Measurements from ENCODE around the gene AOPEP. TPM values are rescaled to one million over a fixed set of nuclear protein-coding genes. Genes with fewer than 3 reads are reported as not detected.

AOPEP gene
- total RNA-seq, 1 donor from 2014 or later = 75.3 TPM

- FAIRE-seq = no peak
- H3K27ac Mint-ChIP-seq (ENCODE audit: unreplicated experiment) = no peak overlapping the region
These were observed 294.8 kb downstream of the AOPEP start for GRCh38 chr9:95021166-95021886.

GRCh38 chr9:95022657-95023056 is 296.2 kb downstream of the AOPEP start:
- FAIRE-seq = no peak
- TF ChIP-seq CTCF (IDR thresholded peaks at IDR 0.05; ENCODE audit: insufficient read depth, low read depth, low read length) (no peak), EZH2 (IDR thresholded peaks at IDR 0.05; ENCODE audit: insufficient read depth, low read length) (no peak)
- H3K36me3 ChIP-seq (ENCODE audit: insufficient read depth, low read length) = peaks cover 36% of the 10 kb centered on the region
- no peak for DNase-seq (ENCODE audit: low read depth)
- H4K20me1 ChIP-seq (ENCODE audit: insufficient read depth, low read length) = peaks cover 53% of the 10 kb centered on the region
- H2AFZ ChIP-seq (ENCODE audit: low read depth, low read length) = no peak overlapping the region
- no peak overlapping the region for H3K4me3 ChIP-seq (ENCODE audit: insufficient read depth, low read depth, low read length)
- peaks cover 78% of the 10 kb centered on the region for H3K4me1 Mint-ChIP-seq (ENCODE audit: low read depth, unreplicated experiment)
- H3K27me3 ChIP-seq (ENCODE audit: insufficient read depth, low read length) = no peaks in the 10 kb centered on the region
- H3K36me3 Mint-ChIP-seq (ENCODE audit: low read depth, unreplicated experiment) = peaks cover 23% of the 10 kb centered on the region
- peak overlapping the region; percentile 47 for H3K27ac Mint-ChIP-seq (ENCODE audit: unreplicated experiment)
- H3K27me3 Mint-ChIP-seq (ENCODE audit: low read depth, unreplicated experiment) = no peaks in the 10 kb centered on the region
- H3K4me3 Mint-ChIP-seq (ENCODE audit: unreplicated experiment) = no peak overlapping the region
- H3K9me3 Mint-ChIP-seq (ENCODE audit: unreplicated experiment) = no peaks in the 10 kb centered on the region
- H3K79me2 ChIP-seq (ENCODE audit: insufficient read depth, low read length) = peaks cover 88% of the 10 kb centered on the region
- peak overlapping the region; percentile 56 for H3K4me2 ChIP-seq (ENCODE audit: low read length)
- H3K4me1 ChIP-seq (ENCODE audit: insufficient read depth, low read length) = peaks cover 61% of the 10 kb centered on the region
- H3K9me3 ChIP-seq (ENCODE audit: insufficient read depth, low read depth, low read length) = no peaks in the 10 kb centered on the region
- H3K9ac ChIP-seq (ENCODE audit: low read length) = peak overlapping the region; percentile 77
- H3K27ac ChIP-seq (ENCODE audit: low read depth, low read length) = peak overlapping the region; percentile 95

More at GRCh38 chr9:95021166-95021886, 294.8 kb downstream of the AOPEP start:
- Mint-ChIP-seq H3K36me3 (ENCODE audit: low read depth, unreplicated experiment) (peaks cover 27% of the 10 kb centered on the region), H3K4me1 (ENCODE audit: low read depth, unreplicated experiment) (peaks cover 80% of the 10 kb centered on the region), H3K27me3 (ENCODE audit: low read depth, unreplicated experiment) (no peaks in the 10 kb centered on the region), H3K4me3 (ENCODE audit: unreplicated experiment) (peak overlapping the region; percentile 28), H3K9me3 (ENCODE audit: unreplicated experiment) (no peaks in the 10 kb centered on the region)
- DNase-seq (ENCODE audit: low read depth) = no peak
- H3K27ac ChIP-seq (ENCODE audit: low read depth, low read length) = peak overlapping the region; percentile 8
- H3K79me2 ChIP-seq (ENCODE audit: insufficient read depth, low read length) = peaks cover 87% of the 10 kb centered on the region
- peaks cover 67% of the 10 kb centered on the region for H3K4me1 ChIP-seq (ENCODE audit: insufficient read depth, low read length)
- no peaks in the 10 kb centered on the region for H3K9me3 ChIP-seq (ENCODE audit: insufficient read depth, low read depth, low read length)
- H4K20me1 ChIP-seq (ENCODE audit: insufficient read depth, low read length) = peaks cover 49% of the 10 kb centered on the region
- H3K4me2 ChIP-seq (ENCODE audit: low read length) = no peak overlapping the region
- no peaks in the 10 kb centered on the region for H3K27me3 ChIP-seq (ENCODE audit: insufficient read depth, low read length)
- H2AFZ ChIP-seq (ENCODE audit: low read depth, low read length) = no peak overlapping the region
- no peak overlapping the region for H3K4me3 ChIP-seq (ENCODE audit: insufficient read depth, low read depth, low read length)
- peaks cover 47% of the 10 kb centered on the region for H3K36me3 ChIP-seq (ENCODE audit: insufficient read depth, low read length)
- TF ChIP-seq CTCF (IDR thresholded peaks at IDR 0.05; ENCODE audit: insufficient read depth, low read depth, low read length) (no peak), EZH2 (IDR thresholded peaks at IDR 0.05; ENCODE audit: insufficient read depth, low read length) (no peak)
- H3K9ac ChIP-seq (ENCODE audit: low read length) = no peak overlapping the region

Data from astrocyte (in vitro differentiated cells and primary cell).